Gastrocnemius medialis (tissue), 4 donors: ENCODE data around the gene ZSCAN30. TPM values are rescaled to one million over a fixed set of nuclear protein-coding genes. Genes with fewer than 3 reads are reported as not detected.

Experiments used
- ATAC-seq, 2 donors: fragments of 150-250 bp; one replicate each; pipeline ENCODE4 v1.9.1; 2016
- DNase-seq, 2 donors: peaks; one replicate each; pipeline ENCODE4 v3.0.0-alpha.2; 2019
- H3K27ac ChIP-seq, 4 donors: fragments of 200-600 bp; sonication (generic); 1 replicate in 1 of 4; 2 replicates in 3 of 4; pipeline ENCODE4 v1.5.1; 2016 to 2018; ENCODE audit warnings: mild to moderate bottlenecking in 2 of 4, moderate library complexity in 1 of 4
- H3K27me3 ChIP-seq, 3 donors: fragments of 200-600 bp; sonication (generic) in 2 of 3; 1 replicate in 1 of 3; 2 replicates in 2 of 3; pipeline versions ENCODE4 v1.5.1 to v1.6.0; 2016 to 2019; ENCODE audit warnings: mild to moderate bottlenecking in 1 of 3, moderate library complexity in 1 of 3
- H3K36me3 ChIP-seq, 2 donors: fragments of 200-600 bp; sonication (generic) in 1 of 2; one replicate each; pipeline ENCODE4 v1.5.1; 2017 to 2018
- H3K4me1 ChIP-seq, 2 donors: fragments of 200-600 bp; sonication (generic) in 1 of 2; one replicate each; pipeline ENCODE4 v1.5.1; 2016 to 2017; ENCODE audit warnings: mild to moderate bottlenecking in 2 of 2
- H3K4me3 ChIP-seq, 4 donors: fragments of 200-600 bp; sonication (generic) in 3 of 4; 1 replicate in 1 of 4; 2 replicates in 3 of 4; pipeline ENCODE4 v1.5.1; 2016 to 2019; ENCODE audit warnings: mild to moderate bottlenecking in 2 of 4
- H3K9me3 ChIP-seq, 3 donors: fragments of 200-600 bp; sonication (generic) in 2 of 3; 1 replicate in 1 of 3; 2 replicates in 2 of 3; pipeline ENCODE4 v1.5.1; 2016 to 2019
- CTCF ChIP-seq, 5 experiments: fragments of 450-650 bp in 3 of 5; fragments of 200-600 bp in 2 of 5; sonication (generic) in 2 of 5; IDR thresholded peaks in 4 of 5; conservative IDR thresholded peaks in 1 of 5; 1 replicate in 4 of 5; 2 replicates in 1 of 5; pipeline ENCODE4 v1.5.1; 2016 to 2019; ENCODE audit warnings: antibody characterized with exemption in 5 of 5, mild to moderate bottlenecking in 3 of 5, moderate library complexity in 3 of 5
- POLR2A ChIP-seq, 2 donors: fragments of 450-650 bp; IDR thresholded peaks; one replicate each; pipeline ENCODE4 v1.6.1; 2017; ENCODE audit warnings: antibody characterized with exemption in 2 of 2, mild to moderate bottlenecking in 2 of 2, moderate library complexity in 2 of 2
- in situ Hi-C, 4 donors: fragments of 200-750 bp; cut with MboI; loops; one replicate each; pipeline versions ENCODE4 v1.15.0 to v1.8.0; 2017; ENCODE audit warnings: low sequenced_read_pairs in 4 of 4
- intact Hi-C: fragments of 100-400 bp; cut with DNase I; formaldehyde crosslinking; loops from one replicate; pipeline ENCODE4 v1.15.1; 2023; ENCODE audit warnings: low total_unique reads
- total RNA-seq, 4 donors: library from RNA; depleted of rRNA; stranded (reverse); fragments of >200 nt; gene quantifications; one replicate each; pipeline versions ENCODE4 v1.1.0 to v1.2.3, GENCODE V29; 2016

Gene ZSCAN30
- total RNA-seq, 4 donors from 2014 or later, result 4.6 to 34.6 (median 8.2) TPM

- in situ Hi-C loops, result loop anchor here in 3 of 4 donors (10.0 to 25.0 kb wide), 2 partner anchors 118 to 726 kb away; partner anchors contain the start of gene RMP24 (in 2 of the 3)
- DNase-seq (no peak), ATAC-seq (no peak)
- Histone ChIP-seq H3K27me3 (no peaks in the 10 kb centered on the region), H3K27ac (no peak overlapping the region), H3K9me3 (no peaks in the 10 kb centered on the region), H3K4me3 (no peak overlapping the region), H3K36me3 (no peaks in the 10 kb centered on the region), H3K4me1 (peaks cover 2 to 6% of the 10 kb centered on the region in 2 donors)
- TF ChIP-seq POLR2A (IDR thresholded peaks at IDR 0.05) (no peak), CTCF (IDR thresholded peaks at IDR 0.05 in 4 of 5, conservative IDR thresholded peaks at IDR 0.05 in 1 of 5) (no peak)
- intact Hi-C loops, result no loop called here
These were observed 53.3 kb downstream of the ZSCAN30 start for GRCh38 chr18:35236571-35237363.

GRCh38 chr18:35231052-35231451 lies 59.0 kb downstream of the ZSCAN30 start:
- Histone ChIP-seq H3K4me1 (no peaks in the 10 kb centered on the region), H3K4me3 (peak overlapping the region; percentile 16 to 49 (median 28)), H3K27me3 (no peaks in the 10 kb centered on the region), H3K9me3 (no peaks in the 10 kb centered on the region), H3K36me3 (no peaks in the 10 kb centered on the region), H3K27ac (no peak overlapping the region)
- in situ Hi-C loops, result loop anchor here in 3 of 4 donors (5.0 to 25.0 kb wide), 3 partner anchors 116 to 731 kb away; partner anchors contain the start of gene RMP24 (in 2 of the 3)
- TF ChIP-seq POLR2A (IDR thresholded peaks at IDR 0.05), result no peak
- TF ChIP-seq CTCF (IDR thresholded peaks at IDR 0.05 in 4 of 5, conservative IDR thresholded peaks at IDR 0.05 in 1 of 5), result peak; percentile 80 to 96 (median 83)
- DNase-seq, result peak; percentile 65 to 77
- peak; percentile 99 for ATAC-seq
- intact Hi-C loops, result loop anchor here (1.0 to 5.0 kb wide), 2 partner anchors 124 to 219 kb away; no protein-coding TSS in a partner anchor

GRCh38 chr18:35227254-35227653 lies 62.8 kb downstream of the ZSCAN30 start:
- Histone ChIP-seq H3K4me1 (no peaks in the 10 kb centered on the region), H3K36me3 (no peaks in the 10 kb centered on the region), H3K9me3 (no peaks in the 10 kb centered on the region), H3K27me3 (no peaks in the 10 kb centered on the region), H3K4me3 (no peak overlapping the region), H3K27ac (no peak overlapping the region)
- DNase-seq, result no peak
- in situ Hi-C loops, result loop anchor here in 3 of 4 donors (5.0 to 25.0 kb wide), 2 partner anchors 125 to 735 kb away; partner anchors contain the start of gene RMP24 (in 2 of the 3)
- intact Hi-C loops, result no loop called here
- TF ChIP-seq CTCF (IDR thresholded peaks at IDR 0.05 in 4 of 5, conservative IDR thresholded peaks at IDR 0.05 in 1 of 5) (no peak), POLR2A (IDR thresholded peaks at IDR 0.05) (no peak)
- no peak for ATAC-seq

GRCh38 chr18:35223797-35224196 lies 66.2 kb downstream of the ZSCAN30 start:
- TF ChIP-seq POLR2A (IDR thresholded peaks at IDR 0.05) (no peak), CTCF (IDR thresholded peaks at IDR 0.05 in 4 of 5, conservative IDR thresholded peaks at IDR 0.05 in 1 of 5) (no peak)
- H3K4me3 ChIP-seq, result no peak overlapping the region
- in situ Hi-C loops (no loop called here), intact Hi-C loops (no loop called here)
- ATAC-seq (no peak), DNase-seq (no peak)
- H3K27ac ChIP-seq, result no peak overlapping the region
- no peaks in the 10 kb centered on the region for H3K36me3 ChIP-seq
- no peaks in the 10 kb centered on the region for H3K9me3 ChIP-seq
- no peaks in the 10 kb centered on the region for H3K4me1 ChIP-seq
- no peaks in the 10 kb centered on the region for H3K27me3 ChIP-seq
